GM23338 (cell line): ENCODE results near the gene PRKACA. TPM values are rescaled to one million over a fixed set of nuclear protein-coding genes. Genes with fewer than 3 reads are reported as not detected.

Experiments
- ATAC-seq: fragments of 200-7000 bp; cut with Tn5 transposase; 3 replicates; pipeline ENCODE4 v1.9.1; 2020
- DNase-seq: peaks from one replicate; pipeline ENCODE4 v3.0.0-alpha.2; 2015; ENCODE audit warnings: low spot score
- H2AFZ ChIP-seq: fragments of 200-600 bp; sonication (generic); 2 replicates; pipeline ENCODE4 v1.8.0; 2016; ENCODE audit warnings: antibody characterized with exemption, mild to moderate bottlenecking, moderate library complexity
- H3F3A ChIP-seq: fragments of 200-600 bp; sonication (generic); replicated peaks from 2 replicates; pipeline ENCODE4 v1.8.0; 2017; ENCODE audit warnings: antibody characterized with exemption, mixed run types, low read depth
- H3K27ac ChIP-seq: fragments of 200-600 bp; sonication (generic); 2 replicates; pipeline ENCODE4 v1.6.1; 2016; ENCODE audit warnings: low read depth
- H3K27me3 ChIP-seq: fragments of 200-600 bp; sonication (generic); 2 replicates; pipeline ENCODE4 v1.8.0; 2016; ENCODE audit warnings: mild to moderate bottlenecking, mixed run types, moderate library complexity; ENCODE audit not compliant: insufficient read depth
- H3K36me3 ChIP-seq: fragments of 200-600 bp; sonication (generic); 2 replicates; pipeline ENCODE4 v1.8.0; 2016; ENCODE audit warnings: mild to moderate bottlenecking; ENCODE audit not compliant: insufficient read depth
- H3K4me1 ChIP-seq: fragments of 200-600 bp; sonication (generic); 2 replicates; pipeline ENCODE4 v1.8.0; 2016; ENCODE audit warnings: mild to moderate bottlenecking, moderate library complexity; ENCODE audit not compliant: insufficient read depth
- H3K4me2 ChIP-seq: fragments of 200-600 bp; sonication (generic); 2 replicates; pipeline ENCODE4 v1.7.1; 2017; ENCODE audit warnings: mixed run types
- H3K4me3 ChIP-seq: fragments of 200-600 bp; sonication (generic); 2 replicates; pipeline ENCODE4 v1.6.1; 2016; ENCODE audit warnings: mixed run types
- H3K79me2 ChIP-seq: fragments of 200-600 bp; sonication (generic); replicated peaks from 2 replicates; pipeline ENCODE4 v1.8.0; 2017; ENCODE audit warnings: mild to moderate bottlenecking; ENCODE audit not compliant: insufficient read depth
- H3K9me2 ChIP-seq: fragments of 200-600 bp; sonication (generic); 2 replicates; pipeline ENCODE4 v1.8.0; 2017; ENCODE audit not compliant: insufficient read depth
- H4K20me1 ChIP-seq: fragments of 200-600 bp; sonication (generic); replicated peaks from 2 replicates; pipeline ENCODE4 v1.8.0; 2017; ENCODE audit warnings: mild to moderate bottlenecking; ENCODE audit not compliant: insufficient read depth
- H3K27ac Mint-ChIP-seq: 2 replicates; pipeline ENCODE4 v1.8.0; 2020; ENCODE audit warnings: inconsistent platforms, mild to moderate bottlenecking, moderate library complexity, mixed read lengths
- H3K27me3 Mint-ChIP-seq: 3 replicates; pipeline ENCODE4 v1.8.0; 2022; ENCODE audit warnings: low read depth, mild to moderate bottlenecking, moderate library complexity, mixed read lengths, inconsistent platforms; ENCODE audit not compliant: insufficient read depth, poor library complexity
- H3K36me3 Mint-ChIP-seq: 3 replicates; pipeline ENCODE4 v1.8.0; 2021; ENCODE audit warnings: low read depth, mild to moderate bottlenecking, inconsistent platforms, moderate library complexity, mixed read lengths
- H3K4me1 Mint-ChIP-seq: 3 replicates; pipeline ENCODE4 v1.8.0; 2020; ENCODE audit warnings: mild to moderate bottlenecking, inconsistent platforms, mixed read lengths
- H3K4me3 Mint-ChIP-seq: 3 replicates; pipeline ENCODE4 v1.8.0; 2021; ENCODE audit warnings: moderate library complexity, mild to moderate bottlenecking, inconsistent platforms, mixed read lengths
- H3K9me3 Mint-ChIP-seq: 3 replicates; pipeline ENCODE4 v1.8.0; 2020; ENCODE audit warnings: moderate library complexity, mild to moderate bottlenecking, inconsistent platforms, mixed read lengths
- CREB1 ChIP-seq: fragments of 250-450 bp; sonication (Bioruptor Pico); IDR thresholded peaks from 2 replicates; pipeline ENCODE4 v1.5.0; 2020; ENCODE audit warnings: low read depth, mild to moderate bottlenecking, moderate library complexity
- EZH2 ChIP-seq: fragments of 200-600 bp; sonication (generic); IDR thresholded peaks from one replicate; pipeline ENCODE4 v1.8.0; 2017; ENCODE audit warnings: antibody characterized with exemption, mild to moderate bottlenecking, low read depth; ENCODE audit not compliant: unreplicated experiment
- EZH2phosphoT487 ChIP-seq: fragments of 200-600 bp; sonication (generic); IDR thresholded peaks from one replicate; pipeline ENCODE4 v1.8.1; 2018; ENCODE audit warnings: antibody characterized with exemption; ENCODE audit not compliant: unreplicated experiment
- JUNB ChIP-seq: IDR thresholded peaks from one replicate; pipeline ENCODE4 v1.6.1; 2016; ENCODE audit warnings: antibody characterized with exemption; ENCODE audit not compliant: unreplicated experiment
- NANOG ChIP-seq: IDR thresholded peaks from 2 replicates; pipeline ENCODE4 v1.6.1; 2016; ENCODE audit warnings: antibody characterized with exemption, borderline replicate concordance
- POLR2AphosphoS5 ChIP-seq: IDR thresholded peaks from 2 replicates; pipeline ENCODE4 v1.6.1; 2016; ENCODE audit warnings: antibody characterized with exemption, low read depth
- STAT1 ChIP-seq: IDR thresholded peaks from one replicate; pipeline ENCODE4 v1.6.1; 2016; ENCODE audit warnings: antibody characterized with exemption; ENCODE audit not compliant: unreplicated experiment
- ZNF114 ChIP-seq: fragments of 250-450 bp; sonication (Bioruptor Pico); IDR thresholded peaks from 2 replicates; pipeline ENCODE4 v1.5.0; 2020; ENCODE audit warnings: mild to moderate bottlenecking, moderate library complexity
- ZNF331 ChIP-seq: fragments of 250-450 bp; sonication (Bioruptor Pico); IDR thresholded peaks from 2 replicates; pipeline ENCODE4 v1.5.0; 2020; ENCODE audit warnings: low read depth, mild to moderate bottlenecking, moderate library complexity
- polyA plus RNA-seq: library from polyadenylated mRNA; unstranded; fragments of >200 nt; fragmentation: Nextera tagmentation; extraction: Ambion mirVana; gene quantifications from 2 replicates; pipeline ENCODE4 v1.2.1, GENCODE V29; 2016
- total RNA-seq: library from RNA; depleted of rRNA; stranded (reverse); fragments of >200 nt; shearing (Covaris generic); gene quantifications from 2 replicates; pipeline ENCODE4 v1.2.3, GENCODE V29; 2014
- TF ChIP-seq, protein P1 (sequence below): fragments of 250-450 bp; sonication (Bioruptor Pico); IDR thresholded peaks from 2 replicates; pipeline ENCODE4 v1.5.0; 2020; ENCODE audit warnings: mild to moderate bottlenecking, moderate library complexity
- TF ChIP-seq, protein P2 (sequence below), 2 experiments: fragments of 200-600 bp in 1 of 2; sonication (generic) in 1 of 2; conservative IDR thresholded peaks; 2 replicates each; pipeline versions ENCODE4 v1.5.1 to v1.6.1; 2016 to 2017; ENCODE audit warnings: antibody characterized with exemption in 2 of 2, low read depth in 2 of 2, mild to moderate bottlenecking in 2 of 2, moderate library complexity in 1 of 2
- TF ChIP-seq, protein P3 (sequence below): IDR thresholded peaks from 2 replicates; pipeline ENCODE4 v1.6.1; 2016; ENCODE audit warnings: antibody characterized with exemption
- TF ChIP-seq, protein P4 (sequence below): IDR thresholded peaks from one replicate; pipeline ENCODE4 v1.6.1; 2018; ENCODE audit warnings: antibody characterized with exemption; ENCODE audit not compliant: unreplicated experiment

PRKACA gene
- total and polyA plus RNA-seq, 2 experiments from 2014 or later: 13.0 to 31.3 TPM

- no peak for ATAC-seq
Observed at GRCh38 chr19:14120497-14120780, 2.9 kb upstream of the PRKACA start.

More at GRCh38 chr19:14120497-14120780, 2.9 kb upstream of the PRKACA start:
- Histone ChIP-seq H3K9me2 (no peaks in the 10 kb centered on the region), H3K4me3 (no peak overlapping the region), H2AFZ (no peak overlapping the region), H3K27me3 (no peaks in the 10 kb centered on the region), H3K27ac (no peak overlapping the region), H3K4me2 (no peak overlapping the region), H3K79me2 (peaks cover 15% of the 10 kb centered on the region), H3K36me3 (no peaks in the 10 kb centered on the region; the same call in 1 of the 2 replicates), H3F3A (peaks cover 15% of the 10 kb centered on the region; the same call in 1 of the 2 replicates), H3K4me1 (peaks cover 22% of the 10 kb centered on the region), H4K20me1 (peaks cover 14% of the 10 kb centered on the region)
- H3K27me3 Mint-ChIP-seq: peaks cover 21% of the 10 kb centered on the region
- peaks cover 42% of the 10 kb centered on the region for H3K36me3 Mint-ChIP-seq
- no peaks in the 10 kb centered on the region; the same call in 2 of the 3 replicates for H3K9me3 Mint-ChIP-seq
- no peak for TF ChIP-seq NANOG
- TF ChIP-seq STAT1: no peak
- TF ChIP-seq POLR2AphosphoS5: no peak
- no peak for TF ChIP-seq CREB1
- TF ChIP-seq JUNB: no peak
- TF ChIP-seq, protein P1, sequence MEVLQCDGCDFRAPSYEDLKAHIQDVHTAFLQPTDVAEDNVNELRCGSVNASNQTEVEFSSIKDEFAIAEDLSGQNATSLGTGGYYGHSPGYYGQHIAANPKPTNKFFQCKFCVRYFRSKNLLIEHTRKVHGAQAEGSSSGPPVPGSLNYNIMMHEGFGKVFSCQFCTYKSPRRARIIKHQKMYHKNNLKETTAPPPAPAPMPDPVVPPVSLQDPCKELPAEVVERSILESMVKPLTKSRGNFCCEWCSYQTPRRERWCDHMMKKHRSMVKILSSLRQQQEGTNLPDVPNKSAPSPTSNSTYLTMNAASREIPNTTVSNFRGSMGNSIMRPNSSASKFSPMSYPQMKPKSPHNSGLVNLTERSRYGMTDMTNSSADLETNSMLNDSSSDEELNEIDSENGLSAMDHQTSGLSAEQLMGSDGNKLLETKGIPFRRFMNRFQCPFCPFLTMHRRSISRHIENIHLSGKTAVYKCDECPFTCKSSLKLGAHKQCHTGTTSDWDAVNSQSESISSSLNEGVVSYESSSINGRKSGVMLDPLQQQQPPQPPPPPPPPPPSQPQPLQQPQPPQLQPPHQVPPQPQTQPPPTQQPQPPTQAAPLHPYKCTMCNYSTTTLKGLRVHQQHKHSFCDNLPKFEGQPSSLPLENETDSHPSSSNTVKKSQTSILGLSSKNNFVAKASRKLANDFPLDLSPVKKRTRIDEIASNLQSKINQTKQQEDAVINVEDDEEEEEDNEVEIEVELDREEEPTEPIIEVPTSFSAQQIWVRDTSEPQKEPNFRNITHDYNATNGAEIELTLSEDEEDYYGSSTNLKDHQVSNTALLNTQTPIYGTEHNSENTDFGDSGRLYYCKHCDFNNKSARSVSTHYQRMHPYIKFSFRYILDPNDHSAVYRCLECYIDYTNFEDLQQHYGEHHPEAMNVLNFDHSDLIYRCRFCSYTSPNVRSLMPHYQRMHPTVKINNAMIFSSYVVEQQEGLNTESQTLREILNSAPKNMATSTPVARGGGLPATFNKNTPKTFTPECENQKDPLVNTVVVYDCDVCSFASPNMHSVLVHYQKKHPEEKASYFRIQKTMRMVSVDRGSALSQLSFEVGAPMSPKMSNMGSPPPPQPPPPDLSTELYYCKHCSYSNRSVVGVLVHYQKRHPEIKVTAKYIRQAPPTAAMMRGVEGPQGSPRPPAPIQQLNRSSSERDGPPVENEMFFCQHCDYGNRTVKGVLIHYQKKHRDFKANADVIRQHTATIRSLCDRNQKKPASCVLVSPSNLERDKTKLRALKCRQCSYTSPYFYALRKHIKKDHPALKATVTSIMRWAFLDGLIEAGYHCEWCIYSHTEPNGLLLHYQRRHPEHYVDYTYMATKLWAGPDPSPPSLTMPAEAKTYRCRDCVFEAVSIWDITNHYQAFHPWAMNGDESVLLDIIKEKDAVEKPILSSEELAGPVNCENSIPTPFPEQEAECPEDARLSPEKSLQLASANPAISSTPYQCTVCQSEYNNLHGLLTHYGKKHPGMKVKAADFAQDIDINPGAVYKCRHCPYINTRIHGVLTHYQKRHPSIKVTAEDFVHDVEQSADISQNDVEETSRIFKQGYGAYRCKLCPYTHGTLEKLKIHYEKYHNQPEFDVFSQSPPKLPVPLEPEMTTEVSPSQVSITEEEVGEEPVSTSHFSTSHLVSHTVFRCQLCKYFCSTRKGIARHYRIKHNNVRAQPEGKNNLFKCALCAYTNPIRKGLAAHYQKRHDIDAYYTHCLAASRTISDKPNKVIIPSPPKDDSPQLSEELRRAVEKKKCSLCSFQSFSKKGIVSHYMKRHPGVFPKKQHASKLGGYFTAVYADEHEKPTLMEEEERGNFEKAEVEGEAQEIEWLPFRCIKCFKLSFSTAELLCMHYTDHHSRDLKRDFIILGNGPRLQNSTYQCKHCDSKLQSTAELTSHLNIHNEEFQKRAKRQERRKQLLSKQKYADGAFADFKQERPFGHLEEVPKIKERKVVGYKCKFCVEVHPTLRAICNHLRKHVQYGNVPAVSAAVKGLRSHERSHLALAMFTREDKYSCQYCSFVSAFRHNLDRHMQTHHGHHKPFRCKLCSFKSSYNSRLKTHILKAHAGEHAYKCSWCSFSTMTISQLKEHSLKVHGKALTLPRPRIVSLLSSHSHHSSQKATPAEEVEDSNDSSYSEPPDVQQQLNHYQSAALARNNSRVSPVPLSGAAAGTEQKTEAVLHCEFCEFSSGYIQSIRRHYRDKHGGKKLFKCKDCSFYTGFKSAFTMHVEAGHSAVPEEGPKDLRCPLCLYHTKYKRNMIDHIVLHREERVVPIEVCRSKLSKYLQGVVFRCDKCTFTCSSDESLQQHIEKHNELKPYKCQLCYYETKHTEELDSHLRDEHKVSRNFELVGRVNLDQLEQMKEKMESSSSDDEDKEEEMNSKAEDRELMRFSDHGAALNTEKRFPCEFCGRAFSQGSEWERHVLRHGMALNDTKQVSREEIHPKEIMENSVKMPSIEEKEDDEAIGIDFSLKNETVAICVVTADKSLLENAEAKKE (CRISPR knock-in tag): no peak
- no peak for TF ChIP-seq EZH2phosphoT487
- TF ChIP-seq ZNF331 (CRISPR knock-in tag): no peak
- TF ChIP-seq, protein P2, sequence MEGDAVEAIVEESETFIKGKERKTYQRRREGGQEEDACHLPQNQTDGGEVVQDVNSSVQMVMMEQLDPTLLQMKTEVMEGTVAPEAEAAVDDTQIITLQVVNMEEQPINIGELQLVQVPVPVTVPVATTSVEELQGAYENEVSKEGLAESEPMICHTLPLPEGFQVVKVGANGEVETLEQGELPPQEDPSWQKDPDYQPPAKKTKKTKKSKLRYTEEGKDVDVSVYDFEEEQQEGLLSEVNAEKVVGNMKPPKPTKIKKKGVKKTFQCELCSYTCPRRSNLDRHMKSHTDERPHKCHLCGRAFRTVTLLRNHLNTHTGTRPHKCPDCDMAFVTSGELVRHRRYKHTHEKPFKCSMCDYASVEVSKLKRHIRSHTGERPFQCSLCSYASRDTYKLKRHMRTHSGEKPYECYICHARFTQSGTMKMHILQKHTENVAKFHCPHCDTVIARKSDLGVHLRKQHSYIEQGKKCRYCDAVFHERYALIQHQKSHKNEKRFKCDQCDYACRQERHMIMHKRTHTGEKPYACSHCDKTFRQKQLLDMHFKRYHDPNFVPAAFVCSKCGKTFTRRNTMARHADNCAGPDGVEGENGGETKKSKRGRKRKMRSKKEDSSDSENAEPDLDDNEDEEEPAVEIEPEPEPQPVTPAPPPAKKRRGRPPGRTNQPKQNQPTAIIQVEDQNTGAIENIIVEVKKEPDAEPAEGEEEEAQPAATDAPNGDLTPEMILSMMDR (conservative IDR thresholded peaks at IDR 0.05; ENCODE audit: low read depth in 2 of 2): no peak
- TF ChIP-seq EZH2: no peak
- no peak for TF ChIP-seq ZNF114 (CRISPR knock-in tag)
- TF ChIP-seq, protein P3, sequence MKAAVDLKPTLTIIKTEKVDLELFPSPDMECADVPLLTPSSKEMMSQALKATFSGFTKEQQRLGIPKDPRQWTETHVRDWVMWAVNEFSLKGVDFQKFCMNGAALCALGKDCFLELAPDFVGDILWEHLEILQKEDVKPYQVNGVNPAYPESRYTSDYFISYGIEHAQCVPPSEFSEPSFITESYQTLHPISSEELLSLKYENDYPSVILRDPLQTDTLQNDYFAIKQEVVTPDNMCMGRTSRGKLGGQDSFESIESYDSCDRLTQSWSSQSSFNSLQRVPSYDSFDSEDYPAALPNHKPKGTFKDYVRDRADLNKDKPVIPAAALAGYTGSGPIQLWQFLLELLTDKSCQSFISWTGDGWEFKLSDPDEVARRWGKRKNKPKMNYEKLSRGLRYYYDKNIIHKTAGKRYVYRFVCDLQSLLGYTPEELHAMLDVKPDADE: no peak
- TF ChIP-seq, protein P4, sequence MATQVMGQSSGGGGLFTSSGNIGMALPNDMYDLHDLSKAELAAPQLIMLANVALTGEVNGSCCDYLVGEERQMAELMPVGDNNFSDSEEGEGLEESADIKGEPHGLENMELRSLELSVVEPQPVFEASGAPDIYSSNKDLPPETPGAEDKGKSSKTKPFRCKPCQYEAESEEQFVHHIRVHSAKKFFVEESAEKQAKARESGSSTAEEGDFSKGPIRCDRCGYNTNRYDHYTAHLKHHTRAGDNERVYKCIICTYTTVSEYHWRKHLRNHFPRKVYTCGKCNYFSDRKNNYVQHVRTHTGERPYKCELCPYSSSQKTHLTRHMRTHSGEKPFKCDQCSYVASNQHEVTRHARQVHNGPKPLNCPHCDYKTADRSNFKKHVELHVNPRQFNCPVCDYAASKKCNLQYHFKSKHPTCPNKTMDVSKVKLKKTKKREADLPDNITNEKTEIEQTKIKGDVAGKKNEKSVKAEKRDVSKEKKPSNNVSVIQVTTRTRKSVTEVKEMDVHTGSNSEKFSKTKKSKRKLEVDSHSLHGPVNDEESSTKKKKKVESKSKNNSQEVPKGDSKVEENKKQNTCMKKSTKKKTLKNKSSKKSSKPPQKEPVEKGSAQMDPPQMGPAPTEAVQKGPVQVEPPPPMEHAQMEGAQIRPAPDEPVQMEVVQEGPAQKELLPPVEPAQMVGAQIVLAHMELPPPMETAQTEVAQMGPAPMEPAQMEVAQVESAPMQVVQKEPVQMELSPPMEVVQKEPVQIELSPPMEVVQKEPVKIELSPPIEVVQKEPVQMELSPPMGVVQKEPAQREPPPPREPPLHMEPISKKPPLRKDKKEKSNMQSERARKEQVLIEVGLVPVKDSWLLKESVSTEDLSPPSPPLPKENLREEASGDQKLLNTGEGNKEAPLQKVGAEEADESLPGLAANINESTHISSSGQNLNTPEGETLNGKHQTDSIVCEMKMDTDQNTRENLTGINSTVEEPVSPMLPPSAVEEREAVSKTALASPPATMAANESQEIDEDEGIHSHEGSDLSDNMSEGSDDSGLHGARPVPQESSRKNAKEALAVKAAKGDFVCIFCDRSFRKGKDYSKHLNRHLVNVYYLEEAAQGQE: no peak
- no peak overlapping the region for H3K4me3 Mint-ChIP-seq
- DNase-seq: no peak
- peaks cover 21% of the 10 kb centered on the region for H3K4me1 Mint-ChIP-seq
- no peak overlapping the region for H3K27ac Mint-ChIP-seq
